Activated T-cell treated with anti-CD3 and anti-CD28 coated beads, Interleukin-2, amount 50 U/mL, for 24 hours (primary cell): ENCODE results near the gene HDAC6.
"Not testable (repeated sequence)": the region's sequence is repeated elsewhere in the genome, so short reads cannot be mapped to it uniquely, and the experiment has no call there.

Experiments
- DNase-seq: peaks from one replicate; pipeline ENCODE4 v3.0.0-alpha.2; 2020
- H3K27ac Mint-ChIP-seq: 2 replicates; pipeline ENCODE4 v1.8.0; 2020; ENCODE audit warnings: mild to moderate bottlenecking, mixed read lengths
- H3K27me3 Mint-ChIP-seq: 2 replicates; pipeline ENCODE4 v1.8.0; 2020; ENCODE audit warnings: mixed read lengths
- H3K36me3 Mint-ChIP-seq: 2 replicates; pipeline ENCODE4 v1.8.0; 2020; ENCODE audit warnings: low read depth, mixed read lengths
- H3K4me1 Mint-ChIP-seq: 2 replicates; pipeline ENCODE4 v1.8.0; 2020; ENCODE audit warnings: low read depth, mixed read lengths
- H3K4me3 Mint-ChIP-seq: 2 replicates; pipeline ENCODE4 v1.8.0; 2020; ENCODE audit warnings: mild to moderate bottlenecking, moderate library complexity, mixed read lengths
- H3K9me3 Mint-ChIP-seq: 2 replicates; pipeline ENCODE4 v1.8.0; 2020; ENCODE audit warnings: mixed read lengths

HDAC6 gene

DNA sequence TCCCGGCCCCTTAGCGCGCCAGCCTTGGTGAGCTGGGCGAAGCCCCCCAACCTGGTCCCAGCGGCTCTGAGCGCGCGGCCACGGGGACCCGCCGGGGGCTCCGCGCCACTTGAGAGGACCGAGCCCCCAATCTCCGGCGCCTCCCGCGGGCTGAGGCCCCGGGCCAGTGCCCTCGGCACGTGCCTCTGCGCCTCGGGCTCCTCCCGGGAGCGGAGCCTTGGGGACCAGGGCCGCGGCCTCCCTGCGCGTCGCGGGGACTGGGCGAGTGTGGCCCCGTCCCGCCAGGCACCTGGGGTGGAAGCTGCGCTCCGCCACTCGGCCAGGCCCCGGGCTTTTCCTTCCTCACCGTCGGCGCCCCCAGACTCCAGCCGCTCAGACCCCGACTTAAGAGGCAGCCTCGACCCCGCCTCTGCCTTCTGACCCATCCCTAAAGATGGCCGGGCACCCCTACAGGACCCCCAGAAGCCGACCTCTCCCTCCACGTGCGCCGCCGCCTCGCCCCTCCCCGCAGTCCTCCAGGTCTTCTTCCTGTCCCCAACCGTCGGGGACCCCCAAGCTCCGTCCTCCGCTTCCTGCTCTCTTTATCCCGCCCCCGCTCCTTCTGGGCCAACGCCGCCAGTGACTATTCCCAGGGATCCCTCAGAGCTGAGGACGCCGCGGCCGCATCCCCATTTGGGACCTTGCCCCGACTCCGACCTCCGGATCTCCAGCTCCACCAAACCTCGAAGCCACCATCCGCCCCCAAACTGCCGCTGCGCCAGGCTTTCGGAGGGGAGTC, 25.2 kb downstream of the HDAC6 start:
- Mint-ChIP-seq H3K27me3 (peaks cover 75% of the 10 kb centered on the region), H3K4me1 (peaks cover 7% of the 10 kb centered on the region), H3K4me3 (no peak overlapping the region), H3K27ac (peak overlapping the region; percentile 1), H3K36me3 (peaks cover 10% of the 10 kb centered on the region), H3K9me3 (no peaks in the 10 kb centered on the region)
- DNase-seq = peak; percentile 39

DNA sequence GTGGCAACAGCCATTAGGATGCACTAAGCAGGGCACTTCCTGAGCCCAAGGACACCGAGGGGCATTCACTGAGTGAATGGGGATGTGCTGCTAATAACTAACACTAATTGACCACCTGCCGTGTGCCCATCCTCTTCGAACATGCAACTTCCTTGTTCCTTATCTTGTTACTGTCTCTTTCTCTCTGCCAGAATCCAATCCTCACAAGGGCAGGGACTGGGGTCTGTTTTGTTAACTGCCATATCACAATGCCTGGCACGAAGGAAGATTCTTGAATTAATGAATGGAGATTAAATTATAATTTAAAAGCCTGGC, 25.7 kb downstream of the HDAC6 start:
- peak overlapping the region; percentile 1 for H3K27ac Mint-ChIP-seq
- H3K4me1 Mint-ChIP-seq = peaks cover 7% of the 10 kb centered on the region
- no peaks in the 10 kb centered on the region for H3K9me3 Mint-ChIP-seq
- no peak overlapping the region for H3K4me3 Mint-ChIP-seq
- peaks cover 10% of the 10 kb centered on the region for H3K36me3 Mint-ChIP-seq
- H3K27me3 Mint-ChIP-seq = peaks cover 74% of the 10 kb centered on the region
- DNase-seq = no peak

DNA sequence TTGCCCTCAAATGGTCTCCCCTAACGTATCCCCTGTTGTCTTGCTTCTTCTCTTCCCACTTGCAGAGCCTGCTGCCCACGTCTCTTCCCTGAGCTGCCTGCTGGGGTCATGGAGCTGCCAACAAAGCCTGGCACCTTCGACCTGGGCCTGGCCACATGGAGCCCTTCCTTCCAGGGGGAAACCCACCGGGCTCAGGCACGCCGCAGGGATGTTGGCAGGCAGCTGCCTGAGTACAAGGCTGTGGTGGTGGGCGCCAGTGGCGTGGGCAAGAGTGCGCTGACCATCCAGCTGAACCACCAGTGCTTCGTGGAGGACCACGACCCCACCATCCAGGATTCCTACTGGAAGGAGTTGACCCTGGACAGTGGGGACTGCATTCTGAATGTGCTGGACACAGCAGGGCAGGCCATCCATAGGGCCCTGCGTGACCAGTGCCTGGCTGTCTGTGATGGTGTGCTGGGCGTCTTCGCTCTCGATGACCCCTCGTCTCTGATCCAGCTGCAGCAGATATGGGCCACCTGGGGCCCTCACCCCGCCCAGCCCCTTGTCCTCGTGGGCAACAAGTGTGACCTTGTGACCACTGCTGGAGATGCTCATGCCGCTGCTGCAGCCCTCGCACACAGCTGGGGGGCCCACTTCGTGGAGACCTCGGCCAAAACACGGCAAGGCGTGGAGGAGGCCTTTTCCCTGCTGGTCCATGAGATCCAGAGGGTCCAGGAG, 27.3 kb downstream of the HDAC6 start:
- no peak for DNase-seq
- Mint-ChIP-seq H3K9me3 (no peaks in the 10 kb centered on the region), H3K36me3 (peaks cover 5% of the 10 kb centered on the region), H3K27me3 (peaks cover 76% of the 10 kb centered on the region), H3K27ac (no peak overlapping the region), H3K4me1 (peaks cover 11% of the 10 kb centered on the region), H3K4me3 (no peak overlapping the region)

DNA sequence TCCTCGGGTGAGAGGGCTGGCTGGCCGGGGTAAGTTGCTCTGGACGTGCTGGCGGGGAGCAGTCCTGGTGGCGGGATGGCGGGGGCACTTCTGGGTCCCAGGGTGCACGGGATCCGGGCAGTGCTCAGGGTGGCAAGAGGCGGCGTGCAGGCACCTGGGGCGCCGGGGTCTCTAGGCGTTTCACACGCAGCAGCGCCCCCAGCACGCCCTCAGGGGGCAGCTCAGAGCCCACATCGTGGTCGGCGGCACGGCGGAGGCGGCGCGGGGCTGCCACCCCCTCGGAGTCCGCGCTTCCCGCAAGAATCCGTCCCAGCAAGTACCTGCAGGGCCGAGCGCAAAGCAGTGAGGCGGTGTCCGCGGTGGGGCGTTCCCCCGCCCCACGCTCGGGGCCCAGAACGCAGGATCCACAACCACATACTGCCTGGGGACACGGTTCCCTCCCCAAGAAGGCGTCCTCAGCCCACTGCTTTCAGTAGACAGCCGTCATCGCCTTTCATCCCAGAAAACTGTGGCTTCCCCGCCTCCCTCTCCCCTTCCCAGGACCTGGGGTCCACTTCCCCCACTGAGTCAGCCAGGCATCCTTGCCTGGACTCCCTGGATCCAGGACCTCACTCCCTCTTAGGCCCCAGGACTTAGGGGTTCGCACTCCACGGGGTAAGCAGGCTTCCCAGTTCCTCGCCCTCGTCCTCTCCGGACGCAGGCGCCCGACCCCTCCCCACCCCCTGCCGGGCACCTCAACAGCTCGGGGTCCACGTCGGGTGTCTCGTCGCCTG, 29.5 kb downstream of the HDAC6 start:
- Mint-ChIP-seq H3K27ac (no peak overlapping the region), H3K4me3 (no peak overlapping the region), H3K36me3 (no peaks in the 10 kb centered on the region), H3K9me3 (no peaks in the 10 kb centered on the region), H3K4me1 (peaks cover 20% of the 10 kb centered on the region), H3K27me3 (peaks cover 76% of the 10 kb centered on the region)
- no peak for DNase-seq

DNA sequence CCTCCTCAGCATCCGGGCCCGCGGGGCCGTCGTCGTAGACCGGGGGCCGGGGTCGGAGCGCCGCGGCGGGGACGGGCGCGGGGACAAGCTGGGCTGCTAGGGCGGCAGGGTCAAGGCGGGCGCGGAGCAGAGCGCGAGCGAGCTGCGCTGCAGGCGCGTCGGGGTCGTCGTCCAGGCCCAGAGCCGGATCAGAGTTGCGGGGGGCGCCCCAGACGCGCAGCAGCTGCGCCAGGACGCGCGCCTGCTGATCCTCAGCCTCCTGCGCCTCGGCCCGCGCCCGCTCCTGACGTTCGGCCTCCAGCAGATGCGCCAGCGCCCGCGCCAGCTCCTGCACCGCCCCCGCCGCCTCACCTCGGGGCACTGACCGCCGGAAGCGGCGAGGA, 30.0 kb downstream of the HDAC6 start:
- no peaks in the 10 kb centered on the region for H3K36me3 Mint-ChIP-seq
- H3K27me3 Mint-ChIP-seq = peaks cover 79% of the 10 kb centered on the region
- H3K4me3 Mint-ChIP-seq = no peak overlapping the region
- DNase-seq = no peak
- H3K4me1 Mint-ChIP-seq = peaks cover 20% of the 10 kb centered on the region
- H3K27ac Mint-ChIP-seq = no peak overlapping the region
- no peaks in the 10 kb centered on the region for H3K9me3 Mint-ChIP-seq

DNA sequence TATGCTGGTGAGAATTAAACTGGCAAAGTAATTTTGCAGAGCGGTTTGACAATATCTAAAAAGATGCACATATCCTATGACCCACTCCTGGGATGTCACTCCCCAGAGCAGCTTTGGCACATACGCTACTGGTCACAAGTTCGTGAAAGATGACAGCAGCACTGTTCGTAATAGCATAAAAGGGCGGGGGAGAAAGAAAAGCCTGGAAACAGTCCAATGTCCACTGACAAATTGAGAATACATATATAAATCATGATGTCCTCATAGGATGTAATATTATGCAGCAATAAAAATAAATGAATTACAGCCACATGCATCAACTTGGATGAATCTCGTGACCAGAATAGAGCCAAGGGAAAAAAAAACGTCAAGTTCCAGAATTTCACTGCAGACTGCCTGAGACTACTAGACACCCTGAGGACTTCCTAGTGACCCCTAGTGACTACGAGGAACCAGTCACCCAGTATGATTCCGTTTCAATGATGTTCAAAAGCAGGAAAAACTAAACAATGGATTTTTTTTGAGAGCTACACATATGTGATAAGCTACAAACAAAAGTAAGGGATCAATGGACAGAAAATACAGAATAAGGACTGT, 31.8 kb downstream of the HDAC6 start:
- Mint-ChIP-seq H3K4me1 (peaks cover 15% of the 10 kb centered on the region), H3K4me3 (no peak overlapping the region), H3K9me3 (no peaks in the 10 kb centered on the region), H3K27me3 (peaks cover 63% of the 10 kb centered on the region), H3K27ac (no peak overlapping the region), H3K36me3 (no peaks in the 10 kb centered on the region)
- DNase-seq = no peak

DNA sequence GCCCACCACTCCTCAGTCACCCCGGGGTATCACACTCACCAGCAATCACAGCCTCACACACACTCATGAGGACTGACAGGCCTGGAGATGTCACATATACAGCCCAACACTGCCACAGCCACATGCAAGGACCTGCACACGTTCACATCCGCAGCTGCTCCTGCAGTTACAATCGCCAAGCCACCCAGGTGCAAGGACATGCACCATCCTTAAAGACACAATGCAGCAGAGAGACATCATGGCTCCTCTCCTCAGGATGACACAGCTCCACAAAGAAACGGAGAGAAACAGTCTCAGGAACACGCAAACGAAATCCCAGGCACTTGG, 32.5 kb downstream of the HDAC6 start:
- H3K27ac Mint-ChIP-seq = no peak overlapping the region
- H3K4me3 Mint-ChIP-seq = peak overlapping the region; percentile 71
- no peaks in the 10 kb centered on the region for H3K9me3 Mint-ChIP-seq
- DNase-seq = no peak
- peaks cover 58% of the 10 kb centered on the region for H3K27me3 Mint-ChIP-seq
- H3K4me1 Mint-ChIP-seq = peaks cover 15% of the 10 kb centered on the region
- no peaks in the 10 kb centered on the region for H3K36me3 Mint-ChIP-seq

DNA sequence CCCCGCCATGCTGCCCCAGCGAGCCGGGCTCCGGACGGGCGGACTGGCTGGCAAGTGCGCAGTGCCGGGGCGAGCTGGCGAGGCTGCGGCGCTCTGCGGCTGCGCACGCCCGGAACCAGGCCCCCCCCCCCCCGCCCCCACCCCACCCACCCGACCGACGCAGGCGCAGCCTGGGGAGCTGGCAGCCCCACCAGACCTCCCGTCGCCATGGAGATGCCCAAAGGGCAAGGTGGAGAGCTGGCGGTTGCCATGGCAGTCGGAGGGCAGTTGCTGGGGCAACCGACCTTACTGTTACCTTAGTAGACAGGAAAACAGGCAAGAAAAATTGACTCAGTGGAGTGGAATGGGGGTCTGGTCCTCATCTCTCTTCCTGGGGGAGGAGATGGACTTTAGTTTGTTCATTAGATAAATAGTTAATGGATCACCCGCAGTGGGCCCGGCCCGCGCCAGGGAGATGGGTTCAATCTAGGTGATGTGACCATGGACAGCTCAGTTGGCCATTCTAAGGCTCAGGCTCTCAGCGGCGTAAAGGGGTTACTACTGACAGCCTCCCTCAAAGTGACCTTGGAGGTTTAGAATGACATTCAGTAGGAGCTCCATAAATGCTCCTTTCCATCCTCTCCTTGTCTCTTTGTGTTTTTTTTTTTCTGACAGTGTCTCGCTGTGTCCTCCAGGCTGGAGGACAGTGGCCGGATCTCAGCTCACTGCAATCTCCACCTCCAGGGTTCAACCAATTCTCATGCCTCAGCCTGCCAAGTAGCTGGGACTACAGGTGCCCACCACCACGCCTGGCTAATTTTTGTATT, 33.9 kb downstream of the HDAC6 start, which contains the start of gene PCSK1N:
Gene PCSK1N, minus strand, starts transcription at position 87 of the 806 bp plus-strand sequence. Its CDS starts 78 bp downstream, at position 9.
- H3K4me1 Mint-ChIP-seq = peaks cover 15% of the 10 kb centered on the region
- peak within 1 kb of the TSS; percentile 18 for H3K27ac Mint-ChIP-seq
- peak within 1 kb of the TSS; percentile 71 for H3K4me3 Mint-ChIP-seq
- H3K9me3 Mint-ChIP-seq = no peaks in the 10 kb centered on the region
- H3K27me3 Mint-ChIP-seq = peaks cover 49% of the 10 kb centered on the region
- peak; percentile 45 for DNase-seq
- H3K36me3 Mint-ChIP-seq = no peaks in the 10 kb centered on the region

DNA sequence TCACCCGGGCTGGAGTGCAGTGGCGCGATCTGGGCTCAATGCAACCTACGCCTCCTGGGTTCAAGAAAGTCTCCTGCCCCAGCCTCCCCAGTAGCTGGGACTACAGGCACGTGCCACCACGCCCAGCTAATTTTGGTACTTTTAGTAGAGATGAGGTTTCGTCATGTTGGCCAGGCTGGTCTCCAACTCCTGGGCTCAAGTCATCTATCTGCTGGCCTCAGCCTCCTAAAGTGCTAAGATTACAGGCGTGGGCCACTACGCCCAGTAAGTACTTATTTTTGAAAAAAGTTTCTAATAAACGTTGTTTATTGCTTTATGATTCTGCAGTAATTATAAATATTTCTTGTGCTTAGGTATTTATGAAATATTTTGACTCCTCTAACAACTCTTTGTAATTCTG, 37.8 kb downstream of the HDAC6 start:
- Mint-ChIP-seq H3K27ac (no peak overlapping the region), H3K36me3 (no peaks in the 10 kb centered on the region), H3K4me3 (no peak overlapping the region), H3K4me1 (peaks cover 6% of the 10 kb centered on the region), H3K9me3 (no peaks in the 10 kb centered on the region), H3K27me3 (peaks cover 27% of the 10 kb centered on the region)
- DNase-seq = no peak

DNA sequence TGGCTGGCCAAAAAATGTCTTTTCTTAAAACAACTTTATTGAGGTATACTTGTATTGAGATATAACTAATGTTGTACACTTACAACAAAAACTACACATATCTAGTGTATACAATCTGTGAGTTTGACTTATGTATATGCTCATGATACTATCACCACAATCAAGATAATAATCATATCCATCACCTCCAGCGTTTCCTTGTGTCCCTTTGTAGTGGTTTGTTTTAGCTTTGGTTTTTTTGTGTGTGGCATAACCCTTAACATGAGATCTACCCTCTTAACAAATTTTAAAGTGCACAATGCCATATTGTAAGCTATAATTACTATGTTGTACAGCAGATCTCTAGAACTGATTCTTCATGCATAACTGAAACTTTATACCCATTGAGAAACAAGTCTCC, 47.0 kb downstream of the HDAC6 start:
- DNase-seq = no peak
- Mint-ChIP-seq H3K9me3 (no peaks in the 10 kb centered on the region), H3K27ac (no peak overlapping the region), H3K4me1 (peaks cover 7% of the 10 kb centered on the region), H3K36me3 (no peaks in the 10 kb centered on the region), H3K4me3 (no peak overlapping the region), H3K27me3 (peaks cover 42% of the 10 kb centered on the region)

DNA sequence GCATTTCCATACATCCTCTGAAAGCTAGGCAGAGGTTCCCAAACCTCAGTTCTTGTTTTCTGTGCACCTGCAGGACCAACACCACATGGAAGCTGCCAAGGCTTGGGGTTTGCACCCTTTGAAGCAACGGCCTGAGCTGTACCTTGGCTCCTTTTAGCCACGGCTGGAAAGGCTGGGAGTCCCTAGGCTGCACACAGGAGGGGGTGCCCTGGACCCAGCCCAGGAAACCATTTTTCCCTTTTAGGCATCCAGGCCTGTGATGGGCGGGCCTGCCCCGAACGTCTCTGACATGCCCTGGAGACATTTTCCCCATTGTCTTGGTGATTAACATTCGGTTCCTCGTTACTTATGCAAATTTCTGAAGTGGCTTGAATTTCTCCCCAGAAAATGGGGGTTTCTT, 51.0 kb downstream of the HDAC6 start:
- Mint-ChIP-seq H3K9me3 (no peaks in the 10 kb centered on the region), H3K27ac (no peak overlapping the region), H3K27me3 (peaks cover 56% of the 10 kb centered on the region), H3K4me1 (peaks cover 9% of the 10 kb centered on the region), H3K36me3 (no peaks in the 10 kb centered on the region), H3K4me3 (no peak overlapping the region)
- DNase-seq = no peak

DNA sequence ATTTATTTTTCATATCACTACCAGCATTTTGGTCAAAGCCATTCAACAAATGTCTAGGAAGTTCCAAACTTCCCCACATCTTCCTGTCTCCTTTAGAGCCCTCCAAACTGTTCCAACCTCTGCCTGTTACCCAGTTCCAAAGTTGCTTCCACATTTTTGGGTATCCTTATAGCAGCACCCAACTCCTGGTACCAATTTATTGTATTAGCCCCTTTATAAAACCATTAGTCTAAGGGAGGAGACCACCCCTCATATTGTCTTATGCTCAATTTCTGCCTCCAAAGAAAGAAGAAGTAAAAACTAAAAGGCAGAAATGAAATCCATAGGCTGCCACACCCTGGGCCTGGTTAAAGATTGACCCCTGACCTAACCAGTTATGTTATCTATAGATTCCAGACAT, 51.6 kb downstream of the HDAC6 start:
- H3K27me3 Mint-ChIP-seq = peaks cover 59% of the 10 kb centered on the region
- not testable (repeated sequence) for DNase-seq, H3K9me3 Mint-ChIP-seq, H3K4me3 Mint-ChIP-seq, H3K27ac Mint-ChIP-seq, H3K4me1 Mint-ChIP-seq, H3K36me3 Mint-ChIP-seq

DNA sequence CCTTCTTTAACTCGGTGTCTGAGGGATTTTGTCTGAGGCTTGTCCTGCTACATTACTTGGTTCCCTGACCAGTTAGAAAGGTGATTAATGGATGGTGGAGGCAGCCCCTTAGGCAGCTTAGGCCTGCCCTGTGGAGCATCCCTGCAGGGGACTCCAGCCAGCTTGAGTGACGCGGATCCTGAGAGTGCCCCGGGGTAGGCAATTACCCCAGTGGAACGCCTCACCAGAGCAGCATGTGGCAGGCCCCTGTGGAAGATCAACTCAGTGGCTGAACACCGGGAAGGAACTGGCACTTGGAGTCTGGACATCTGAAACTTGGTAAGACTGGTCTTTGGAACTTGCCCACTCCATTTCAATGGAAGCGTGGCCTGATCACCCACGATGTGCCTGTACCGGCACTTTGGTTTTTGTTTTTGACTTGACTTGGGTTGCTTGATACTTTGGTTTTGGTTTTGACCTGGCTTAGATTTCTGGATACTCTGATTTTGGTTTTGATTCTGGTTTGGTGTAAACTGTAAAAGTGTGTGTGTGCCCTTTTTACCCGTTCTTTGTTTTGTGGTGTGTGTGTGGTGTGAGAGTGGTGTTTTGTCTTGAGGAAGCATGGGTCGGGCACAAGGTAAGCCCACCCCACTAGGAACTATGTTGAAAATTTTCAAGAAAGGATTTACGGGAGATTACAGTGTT, 52.4 kb downstream of the HDAC6 start:
- not testable (repeated sequence) for H3K36me3 Mint-ChIP-seq, H3K27ac Mint-ChIP-seq, DNase-seq, H3K9me3 Mint-ChIP-seq, H3K4me1 Mint-ChIP-seq, H3K4me3 Mint-ChIP-seq
- peaks cover 59% of the 10 kb centered on the region for H3K27me3 Mint-ChIP-seq
